ENCODE data around the gene KRT80.

Gene KRT80

GRCh38 chr12:52201451-52201839, 9.6 kb upstream of the KRT80 start:
- TF ChIP-seq, protein P1, sequence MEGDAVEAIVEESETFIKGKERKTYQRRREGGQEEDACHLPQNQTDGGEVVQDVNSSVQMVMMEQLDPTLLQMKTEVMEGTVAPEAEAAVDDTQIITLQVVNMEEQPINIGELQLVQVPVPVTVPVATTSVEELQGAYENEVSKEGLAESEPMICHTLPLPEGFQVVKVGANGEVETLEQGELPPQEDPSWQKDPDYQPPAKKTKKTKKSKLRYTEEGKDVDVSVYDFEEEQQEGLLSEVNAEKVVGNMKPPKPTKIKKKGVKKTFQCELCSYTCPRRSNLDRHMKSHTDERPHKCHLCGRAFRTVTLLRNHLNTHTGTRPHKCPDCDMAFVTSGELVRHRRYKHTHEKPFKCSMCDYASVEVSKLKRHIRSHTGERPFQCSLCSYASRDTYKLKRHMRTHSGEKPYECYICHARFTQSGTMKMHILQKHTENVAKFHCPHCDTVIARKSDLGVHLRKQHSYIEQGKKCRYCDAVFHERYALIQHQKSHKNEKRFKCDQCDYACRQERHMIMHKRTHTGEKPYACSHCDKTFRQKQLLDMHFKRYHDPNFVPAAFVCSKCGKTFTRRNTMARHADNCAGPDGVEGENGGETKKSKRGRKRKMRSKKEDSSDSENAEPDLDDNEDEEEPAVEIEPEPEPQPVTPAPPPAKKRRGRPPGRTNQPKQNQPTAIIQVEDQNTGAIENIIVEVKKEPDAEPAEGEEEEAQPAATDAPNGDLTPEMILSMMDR (IDR thresholded peaks at IDR 0.05; ENCODE audit: insufficient read depth, low read length) = no peak
- peak overlapping the region; percentile 79; the same call in 1 of the 2 replicates for H3K27ac ChIP-seq (replicated peaks)
- no peaks in the 10 kb centered on the region for H3K27me3 ChIP-seq (ENCODE audit: insufficient read depth, poor library complexity, severe bottlenecking)
- no peak for DNase-seq (ENCODE audit: low read depth in 1 of 2, low spot score in 1 of 2)
- H3K4me3 ChIP-seq (replicated peaks; ENCODE audit: insufficient read depth, low read length) = no peak overlapping the region

DNA sequence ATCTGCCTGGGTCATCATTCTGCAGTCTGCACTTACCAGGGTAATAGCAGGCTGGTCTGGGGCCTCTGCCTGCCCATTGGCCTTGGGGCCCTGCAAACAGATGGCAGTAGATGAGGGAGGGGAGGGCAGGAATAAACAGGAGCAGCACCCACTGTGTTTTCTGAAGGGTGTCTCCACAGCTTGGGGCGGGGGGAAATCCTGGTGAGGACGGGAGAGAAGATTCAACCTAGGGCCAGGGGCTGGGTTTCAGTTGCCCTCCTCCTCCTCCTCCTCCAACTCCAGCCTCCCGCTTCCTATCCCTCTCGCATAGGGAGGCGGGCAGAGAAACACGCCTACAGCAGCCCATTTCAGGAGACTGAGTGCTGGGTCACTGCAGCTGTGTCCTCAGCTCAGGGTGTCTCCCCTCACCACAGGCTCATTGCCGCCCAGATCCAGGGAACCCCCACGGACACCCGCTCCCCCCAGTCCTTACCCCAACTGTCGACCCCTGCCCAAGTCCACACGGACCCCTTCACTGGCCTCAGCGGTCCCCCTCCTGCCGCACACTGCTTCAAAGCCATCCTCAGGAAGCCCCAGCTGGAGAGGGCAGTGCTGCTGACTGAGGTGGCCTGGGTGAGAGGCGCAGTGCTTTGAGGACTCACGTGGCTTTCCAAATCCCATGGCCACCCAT, 9.1 kb upstream of the KRT80 start:
- no peaks in the 10 kb centered on the region for H3K27me3 ChIP-seq (ENCODE audit: insufficient read depth, poor library complexity, severe bottlenecking)
- no peak for DNase-seq (ENCODE audit: low read depth in 1 of 2, low spot score in 1 of 2)
- TF ChIP-seq POLR2AphosphoS5 (IDR thresholded peaks at IDR 0.05; ENCODE audit: low read depth) (no peak), SPI1 (IDR thresholded peaks at IDR 0.05; ENCODE audit: borderline replicate concordance, low read depth) (no peak), GABPA (IDR thresholded peaks at IDR 0.05; ENCODE audit: low read depth) (no peak)
- TF ChIP-seq, protein P1 (IDR thresholded peaks at IDR 0.05; ENCODE audit: insufficient read depth, low read length) = no peak
- TF ChIP-seq, protein P2, sequence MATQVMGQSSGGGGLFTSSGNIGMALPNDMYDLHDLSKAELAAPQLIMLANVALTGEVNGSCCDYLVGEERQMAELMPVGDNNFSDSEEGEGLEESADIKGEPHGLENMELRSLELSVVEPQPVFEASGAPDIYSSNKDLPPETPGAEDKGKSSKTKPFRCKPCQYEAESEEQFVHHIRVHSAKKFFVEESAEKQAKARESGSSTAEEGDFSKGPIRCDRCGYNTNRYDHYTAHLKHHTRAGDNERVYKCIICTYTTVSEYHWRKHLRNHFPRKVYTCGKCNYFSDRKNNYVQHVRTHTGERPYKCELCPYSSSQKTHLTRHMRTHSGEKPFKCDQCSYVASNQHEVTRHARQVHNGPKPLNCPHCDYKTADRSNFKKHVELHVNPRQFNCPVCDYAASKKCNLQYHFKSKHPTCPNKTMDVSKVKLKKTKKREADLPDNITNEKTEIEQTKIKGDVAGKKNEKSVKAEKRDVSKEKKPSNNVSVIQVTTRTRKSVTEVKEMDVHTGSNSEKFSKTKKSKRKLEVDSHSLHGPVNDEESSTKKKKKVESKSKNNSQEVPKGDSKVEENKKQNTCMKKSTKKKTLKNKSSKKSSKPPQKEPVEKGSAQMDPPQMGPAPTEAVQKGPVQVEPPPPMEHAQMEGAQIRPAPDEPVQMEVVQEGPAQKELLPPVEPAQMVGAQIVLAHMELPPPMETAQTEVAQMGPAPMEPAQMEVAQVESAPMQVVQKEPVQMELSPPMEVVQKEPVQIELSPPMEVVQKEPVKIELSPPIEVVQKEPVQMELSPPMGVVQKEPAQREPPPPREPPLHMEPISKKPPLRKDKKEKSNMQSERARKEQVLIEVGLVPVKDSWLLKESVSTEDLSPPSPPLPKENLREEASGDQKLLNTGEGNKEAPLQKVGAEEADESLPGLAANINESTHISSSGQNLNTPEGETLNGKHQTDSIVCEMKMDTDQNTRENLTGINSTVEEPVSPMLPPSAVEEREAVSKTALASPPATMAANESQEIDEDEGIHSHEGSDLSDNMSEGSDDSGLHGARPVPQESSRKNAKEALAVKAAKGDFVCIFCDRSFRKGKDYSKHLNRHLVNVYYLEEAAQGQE (IDR thresholded peaks at IDR 0.05; ENCODE audit: insufficient replicate concordance, low read depth) = no peak

GRCh38 chr12:52200086-52200780, 8.4 kb upstream of the KRT80 start:
- no peak overlapping the region for H3K4me3 ChIP-seq (replicated peaks; ENCODE audit: insufficient read depth, low read length)
- H3K27ac ChIP-seq (replicated peaks) = peak overlapping the region; percentile 97
- no peak for DNase-seq (ENCODE audit: low read depth in 1 of 2, low spot score in 1 of 2)
- no peaks in the 10 kb centered on the region for H3K27me3 ChIP-seq (ENCODE audit: insufficient read depth, poor library complexity, severe bottlenecking)
- no peak for TF ChIP-seq GABPA (IDR thresholded peaks at IDR 0.05; ENCODE audit: low read depth)
- TF ChIP-seq SPI1 (IDR thresholded peaks at IDR 0.05; ENCODE audit: borderline replicate concordance, low read depth) = no peak
- TF ChIP-seq, protein P1 (IDR thresholded peaks at IDR 0.05; ENCODE audit: insufficient read depth, low read length) = no peak
- no peak for TF ChIP-seq POLR2AphosphoS5 (IDR thresholded peaks at IDR 0.05; ENCODE audit: low read depth)
- TF ChIP-seq, protein P2 (IDR thresholded peaks at IDR 0.05; ENCODE audit: insufficient replicate concordance, low read depth) = no peak

More for the DNA sequence above, 9.1 kb upstream of the KRT80 start:
- no peak overlapping the region for H3K4me3 ChIP-seq (replicated peaks; ENCODE audit: insufficient read depth, low read length)
- H3K27ac ChIP-seq (replicated peaks) = peak overlapping the region; percentile 97; the same call in 1 of the 2 replicates

Measured in HL-60 (cell line).